HCT116 (cell line): ENCODE measurements around the gene PDCD6IP.

ENCODE experiments used
- ELF1 ChIP-seq: IDR thresholded peaks from 2 replicates; pipeline ENCODE4 v1.6.1; 2012; ENCODE audit warnings: low read depth, borderline replicate concordance
- EZH2 ChIP-seq: fragments of 200-600 bp; sonication (generic); IDR thresholded peaks from 2 replicates; pipeline ENCODE4 v1.6.1; 2017; ENCODE audit warnings: antibody characterized with exemption, mixed run types
- POLR2A ChIP-seq: IDR thresholded peaks from 2 replicates; pipeline ENCODE4 v1.7.0; 2011; ENCODE audit warnings: borderline replicate concordance; ENCODE audit not compliant: insufficient read depth, insufficient read length; ENCODE audit errors: extremely low read depth
- SIN3A ChIP-seq: IDR thresholded peaks from 2 replicates; pipeline ENCODE4 v1.6.1; 2012; ENCODE audit warnings: low read depth
- YY1 ChIP-seq: IDR thresholded peaks from 2 replicates; pipeline ENCODE4 v1.6.1; 2011; ENCODE audit warnings: low read length, low read depth, moderate library complexity, mild to moderate bottlenecking; ENCODE audit not compliant: insufficient replicate concordance; ENCODE audit errors: extremely low read depth
- TF ChIP-seq, protein P1 (sequence below): IDR thresholded peaks from 2 replicates; pipeline ENCODE4 v1.6.1; 2012; ENCODE audit warnings: low read depth
- TF ChIP-seq, protein P2 (sequence below), 3 experiments: fragments of 200-600 bp in 1 of 3; sonication (generic) in 1 of 3; IDR thresholded peaks in 2 of 3; conservative IDR thresholded peaks in 1 of 3; 2 replicates each; pipeline ENCODE4 v1.5.1; 2012 to 2017; ENCODE audit warnings: low read depth in 2 of 3, low read length in 2 of 3, antibody characterized with exemption in 1 of 3, borderline replicate concordance in 1 of 3, control low read depth in 1 of 3, mild to moderate bottlenecking in 1 of 3, mixed read lengths in 1 of 3, mixed run types in 1 of 3, moderate library complexity in 1 of 3; ENCODE audit not compliant: insufficient read depth in 1 of 3
- TF ChIP-seq, protein P3 (sequence below): IDR thresholded peaks from 2 replicates; pipeline ENCODE4 v1.6.1; 2011; ENCODE audit warnings: mild to moderate bottlenecking, low read length, moderate library complexity; ENCODE audit not compliant: insufficient replicate concordance; ENCODE audit errors: extremely low read depth

DNA sequence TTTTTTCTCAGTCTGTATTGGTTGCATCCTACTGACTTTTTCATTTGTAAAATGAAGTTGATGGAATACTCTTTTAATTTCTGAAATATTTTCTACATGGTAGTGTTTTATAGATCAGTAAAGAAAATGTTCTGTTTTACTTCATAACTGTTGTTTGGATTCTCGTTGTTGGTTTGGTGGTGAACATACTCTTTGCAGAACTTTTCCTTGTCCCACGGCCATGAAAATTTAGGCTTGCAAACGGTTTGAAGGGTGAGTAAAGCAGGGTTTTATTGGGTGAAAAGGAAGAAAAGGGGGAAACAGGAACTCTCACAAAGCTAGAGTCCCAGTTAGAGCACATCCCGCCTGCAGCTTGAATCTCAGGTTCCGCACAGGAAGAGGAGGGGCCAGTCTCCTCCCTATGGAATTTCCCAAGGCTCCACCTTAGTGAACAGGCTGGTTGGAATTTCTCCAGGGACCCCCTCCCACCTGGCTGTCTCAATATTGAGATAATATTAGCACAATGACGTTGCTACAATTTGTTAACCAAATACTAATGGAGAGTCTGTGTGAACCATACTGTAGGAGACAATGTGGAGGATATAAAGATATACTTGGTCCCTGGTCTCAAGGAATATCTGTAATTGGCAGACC is 5.6 kb downstream of the PDCD6IP start:
- TF ChIP-seq POLR2A (no peak), EZH2 (no peak), YY1 (no peak), ELF1 (no peak), SIN3A (no peak)
- TF ChIP-seq, protein P1, sequence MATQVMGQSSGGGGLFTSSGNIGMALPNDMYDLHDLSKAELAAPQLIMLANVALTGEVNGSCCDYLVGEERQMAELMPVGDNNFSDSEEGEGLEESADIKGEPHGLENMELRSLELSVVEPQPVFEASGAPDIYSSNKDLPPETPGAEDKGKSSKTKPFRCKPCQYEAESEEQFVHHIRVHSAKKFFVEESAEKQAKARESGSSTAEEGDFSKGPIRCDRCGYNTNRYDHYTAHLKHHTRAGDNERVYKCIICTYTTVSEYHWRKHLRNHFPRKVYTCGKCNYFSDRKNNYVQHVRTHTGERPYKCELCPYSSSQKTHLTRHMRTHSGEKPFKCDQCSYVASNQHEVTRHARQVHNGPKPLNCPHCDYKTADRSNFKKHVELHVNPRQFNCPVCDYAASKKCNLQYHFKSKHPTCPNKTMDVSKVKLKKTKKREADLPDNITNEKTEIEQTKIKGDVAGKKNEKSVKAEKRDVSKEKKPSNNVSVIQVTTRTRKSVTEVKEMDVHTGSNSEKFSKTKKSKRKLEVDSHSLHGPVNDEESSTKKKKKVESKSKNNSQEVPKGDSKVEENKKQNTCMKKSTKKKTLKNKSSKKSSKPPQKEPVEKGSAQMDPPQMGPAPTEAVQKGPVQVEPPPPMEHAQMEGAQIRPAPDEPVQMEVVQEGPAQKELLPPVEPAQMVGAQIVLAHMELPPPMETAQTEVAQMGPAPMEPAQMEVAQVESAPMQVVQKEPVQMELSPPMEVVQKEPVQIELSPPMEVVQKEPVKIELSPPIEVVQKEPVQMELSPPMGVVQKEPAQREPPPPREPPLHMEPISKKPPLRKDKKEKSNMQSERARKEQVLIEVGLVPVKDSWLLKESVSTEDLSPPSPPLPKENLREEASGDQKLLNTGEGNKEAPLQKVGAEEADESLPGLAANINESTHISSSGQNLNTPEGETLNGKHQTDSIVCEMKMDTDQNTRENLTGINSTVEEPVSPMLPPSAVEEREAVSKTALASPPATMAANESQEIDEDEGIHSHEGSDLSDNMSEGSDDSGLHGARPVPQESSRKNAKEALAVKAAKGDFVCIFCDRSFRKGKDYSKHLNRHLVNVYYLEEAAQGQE = no peak
- TF ChIP-seq, protein P2, sequence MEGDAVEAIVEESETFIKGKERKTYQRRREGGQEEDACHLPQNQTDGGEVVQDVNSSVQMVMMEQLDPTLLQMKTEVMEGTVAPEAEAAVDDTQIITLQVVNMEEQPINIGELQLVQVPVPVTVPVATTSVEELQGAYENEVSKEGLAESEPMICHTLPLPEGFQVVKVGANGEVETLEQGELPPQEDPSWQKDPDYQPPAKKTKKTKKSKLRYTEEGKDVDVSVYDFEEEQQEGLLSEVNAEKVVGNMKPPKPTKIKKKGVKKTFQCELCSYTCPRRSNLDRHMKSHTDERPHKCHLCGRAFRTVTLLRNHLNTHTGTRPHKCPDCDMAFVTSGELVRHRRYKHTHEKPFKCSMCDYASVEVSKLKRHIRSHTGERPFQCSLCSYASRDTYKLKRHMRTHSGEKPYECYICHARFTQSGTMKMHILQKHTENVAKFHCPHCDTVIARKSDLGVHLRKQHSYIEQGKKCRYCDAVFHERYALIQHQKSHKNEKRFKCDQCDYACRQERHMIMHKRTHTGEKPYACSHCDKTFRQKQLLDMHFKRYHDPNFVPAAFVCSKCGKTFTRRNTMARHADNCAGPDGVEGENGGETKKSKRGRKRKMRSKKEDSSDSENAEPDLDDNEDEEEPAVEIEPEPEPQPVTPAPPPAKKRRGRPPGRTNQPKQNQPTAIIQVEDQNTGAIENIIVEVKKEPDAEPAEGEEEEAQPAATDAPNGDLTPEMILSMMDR (IDR thresholded peaks at IDR 0.05 in 2 of 3, conservative IDR thresholded peaks at IDR 0.05 in 1 of 3; ENCODE audit: borderline replicate concordance in 1 of 3, insufficient read depth in 1 of 3, low read depth in 2 of 3, low read length in 2 of 3) = no peak
- TF ChIP-seq, protein P3, sequence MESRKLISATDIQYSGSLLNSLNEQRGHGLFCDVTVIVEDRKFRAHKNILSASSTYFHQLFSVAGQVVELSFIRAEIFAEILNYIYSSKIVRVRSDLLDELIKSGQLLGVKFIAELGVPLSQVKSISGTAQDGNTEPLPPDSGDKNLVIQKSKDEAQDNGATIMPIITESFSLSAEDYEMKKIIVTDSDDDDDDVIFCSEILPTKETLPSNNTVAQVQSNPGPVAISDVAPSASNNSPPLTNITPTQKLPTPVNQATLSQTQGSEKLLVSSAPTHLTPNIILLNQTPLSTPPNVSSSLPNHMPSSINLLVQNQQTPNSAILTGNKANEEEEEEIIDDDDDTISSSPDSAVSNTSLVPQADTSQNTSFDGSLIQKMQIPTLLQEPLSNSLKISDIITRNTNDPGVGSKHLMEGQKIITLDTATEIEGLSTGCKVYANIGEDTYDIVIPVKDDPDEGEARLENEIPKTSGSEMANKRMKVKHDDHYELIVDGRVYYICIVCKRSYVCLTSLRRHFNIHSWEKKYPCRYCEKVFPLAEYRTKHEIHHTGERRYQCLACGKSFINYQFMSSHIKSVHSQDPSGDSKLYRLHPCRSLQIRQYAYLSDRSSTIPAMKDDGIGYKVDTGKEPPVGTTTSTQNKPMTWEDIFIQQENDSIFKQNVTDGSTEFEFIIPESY = no peak
